Osteoblast (primary cell): ENCODE data around the gene SIRPA. TPM values are rescaled to one million over a fixed set of nuclear protein-coding genes. Genes with fewer than 3 reads are reported as not detected.

ENCODE experiments used
- DNase-seq: peaks from one replicate; pipeline ENCODE4 v3.0.0; 2011; ENCODE audit warnings: low spot score, mixed read lengths; ENCODE audit not compliant: insufficient read length; ENCODE audit errors: missing footprints
- H2AFZ ChIP-seq: 2 replicates; pipeline ENCODE4 v1.6.0; 2011; ENCODE audit warnings: mild to moderate bottlenecking, low read length
- H3K27ac ChIP-seq: 2 replicates; pipeline ENCODE4 v1.5.1; 2011; ENCODE audit warnings: mild to moderate bottlenecking, low read depth, low read length, moderate library complexity
- H3K27me3 ChIP-seq: 2 replicates; pipeline ENCODE4 v1.6.0; 2012; ENCODE audit warnings: mild to moderate bottlenecking, control low read depth, inconsistent platforms, low read length, moderate library complexity; ENCODE audit not compliant: insufficient read depth
- H3K36me3 ChIP-seq: 2 replicates; pipeline ENCODE4 v1.5.1; 2011; ENCODE audit warnings: mild to moderate bottlenecking, low read length, control low read depth, moderate library complexity; ENCODE audit not compliant: insufficient read depth
- H3K4me1 ChIP-seq: 2 replicates; pipeline ENCODE4 v1.5.1; 2011; ENCODE audit warnings: mild to moderate bottlenecking, low read length, control low read depth, moderate library complexity; ENCODE audit not compliant: insufficient read depth
- H3K4me2 ChIP-seq: 2 replicates; pipeline ENCODE4 v1.6.0; 2011; ENCODE audit warnings: mild to moderate bottlenecking, low read length; ENCODE audit not compliant: insufficient read depth
- H3K4me3 ChIP-seq: fragments of 200-600 bp; sonication (generic); 3 replicates; pipeline ENCODE4 v1.5.1; 2012; ENCODE audit warnings: mild to moderate bottlenecking, low read length, inconsistent platforms; ENCODE audit not compliant: insufficient read depth
- H3K79me2 ChIP-seq: 2 replicates; pipeline ENCODE4 v1.6.0; 2012; ENCODE audit warnings: mild to moderate bottlenecking, low read length, control low read depth, inconsistent platforms; ENCODE audit not compliant: insufficient read depth
- H3K9me3 ChIP-seq: 2 replicates; pipeline ENCODE4 v1.5.1; 2011; ENCODE audit warnings: low read depth, low read length, control low read depth
- H4K20me1 ChIP-seq: 2 replicates; pipeline ENCODE4 v1.6.0; 2012; ENCODE audit warnings: mild to moderate bottlenecking, low read length, control low read depth; ENCODE audit not compliant: insufficient read depth
- CTCF ChIP-seq: IDR thresholded peaks from 2 replicates; pipeline ENCODE4 v1.5.1; 2011; ENCODE audit warnings: mild to moderate bottlenecking, low read depth, low read length, moderate library complexity; ENCODE audit errors: extremely low read depth
- total RNA-seq: library from RNA; depleted of rRNA; stranded (reverse); fragments of >200 nt; gene quantifications from 2 replicates; pipeline ENCODE4 v1.2.3, GENCODE V29; 2012

SIRPA gene
- total RNA-seq, 1 donor: 15.9 TPM

- Histone ChIP-seq H3K27ac (no peak overlapping the region), H3K9me3 (no peaks in the 10 kb centered on the region), H3K27me3 (peaks cover 23% of the 10 kb centered on the region), H3K36me3 (no peaks in the 10 kb centered on the region), H3K79me2 (no peaks in the 10 kb centered on the region), H3K4me1 (peaks cover 5% of the 10 kb centered on the region), H3K4me2 (no peak overlapping the region), H2AFZ (no peak overlapping the region), H3K4me3 (no peak overlapping the region), H4K20me1 (no peaks in the 10 kb centered on the region)
- no peak for DNase-seq
- no peak for TF ChIP-seq CTCF
These were observed 56.4 kb downstream of the SIRPA start for GRCh38 chr20:1951436-1952115.

GRCh38 chr20:1952737-1953530, 57.7 kb downstream of the SIRPA start:
- Histone ChIP-seq H3K4me1 (no peaks in the 10 kb centered on the region), H3K79me2 (no peaks in the 10 kb centered on the region), H3K9me3 (no peaks in the 10 kb centered on the region), H3K36me3 (no peaks in the 10 kb centered on the region), H3K4me2 (no peak overlapping the region), H2AFZ (no peak overlapping the region), H3K27me3 (peaks cover 16% of the 10 kb centered on the region), H4K20me1 (no peaks in the 10 kb centered on the region), H3K27ac (no peak overlapping the region), H3K4me3 (no peak overlapping the region)
- no peak for TF ChIP-seq CTCF
- DNase-seq: no peak

DNA sequence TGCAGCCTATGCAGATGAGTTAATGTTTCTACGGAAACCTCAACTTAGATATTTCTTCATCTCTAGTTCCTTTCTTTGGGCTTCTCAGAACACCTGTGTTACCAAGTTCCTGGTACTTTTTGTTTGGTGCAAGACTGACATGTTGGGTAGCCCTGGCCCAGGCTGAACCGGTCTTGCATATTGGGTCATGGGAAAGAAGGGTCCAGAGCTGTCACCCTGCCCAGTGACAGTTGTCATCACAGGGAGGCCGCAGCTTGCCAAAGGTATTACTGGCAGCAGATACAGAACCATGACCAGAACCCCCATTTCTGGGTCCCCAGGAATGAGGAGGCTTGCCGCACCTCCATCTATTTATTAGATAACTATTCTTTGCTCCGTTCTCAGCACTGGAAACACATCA, 58.4 kb downstream of the SIRPA start:
- Histone ChIP-seq H3K4me1 (no peaks in the 10 kb centered on the region), H3K36me3 (no peaks in the 10 kb centered on the region), H3K4me2 (no peak overlapping the region), H3K79me2 (no peaks in the 10 kb centered on the region), H3K27me3 (peaks cover 16% of the 10 kb centered on the region), H4K20me1 (no peaks in the 10 kb centered on the region), H2AFZ (no peak overlapping the region), H3K4me3 (no peak overlapping the region), H3K9me3 (no peaks in the 10 kb centered on the region), H3K27ac (no peak overlapping the region)
- no peak for TF ChIP-seq CTCF
- DNase-seq: no peak

- no peak overlapping the region for H3K4me2 ChIP-seq
- no peaks in the 10 kb centered on the region for H3K36me3 ChIP-seq
- no peaks in the 10 kb centered on the region for H3K4me1 ChIP-seq
- no peak for DNase-seq
- no peak for TF ChIP-seq CTCF
- no peaks in the 10 kb centered on the region for H3K79me2 ChIP-seq
- H2AFZ ChIP-seq: no peak overlapping the region
- peaks cover 19% of the 10 kb centered on the region for H3K27me3 ChIP-seq
- no peaks in the 10 kb centered on the region for H3K9me3 ChIP-seq
- no peaks in the 10 kb centered on the region for H4K20me1 ChIP-seq
- H3K27ac ChIP-seq: no peak overlapping the region
- H3K4me3 ChIP-seq: no peak overlapping the region
These were observed 60.0 kb downstream of the SIRPA start for GRCh38 chr20:1955217-1955616.
